Measurements from ENCODE around the gene BEND7.

Gene BEND7

GRCh38 chr10:13421382-13421917 lies 107.4 kb downstream of the BEND7 start:
- Histone ChIP-seq H3K27me3 (ENCODE audit: insufficient read depth, low read length, poor library complexity) (no peaks in the 10 kb centered on the region), H3K9me3 (ENCODE audit: insufficient read depth, low read length, severe bottlenecking) (no peaks in the 10 kb centered on the region), H3K27ac (ENCODE audit: low read length) (no peak overlapping the region), H3K4me1 (ENCODE audit: insufficient read depth, low read length) (no peaks in the 10 kb centered on the region), H3K36me3 (ENCODE audit: insufficient read depth, low read length) (no peaks in the 10 kb centered on the region), H3K4me3 (ENCODE audit: low read depth in 1 of 2, low read length in 2 of 2) (no peak overlapping the region), H3K4me2 (ENCODE audit: insufficient read depth, low read length) (no peak overlapping the region), H3K9ac (ENCODE audit: low read depth, low read length) (no peak overlapping the region), H4K20me1 (ENCODE audit: insufficient read depth, low read length) (no peaks in the 10 kb centered on the region), H2AFZ (ENCODE audit: low read depth, low read length) (no peak overlapping the region), H3K79me2 (ENCODE audit: insufficient read depth, low read length) (no peaks in the 10 kb centered on the region)
- ATAC-seq (ENCODE audit: insufficient read depth, low read depth) (no peak), DNase-seq (no peak)
- TF ChIP-seq CTCF (IDR thresholded peaks at IDR 0.05; ENCODE audit: borderline replicate concordance, extremely low read depth, low read length, poor library complexity, severe bottlenecking) (no peak), EZH2 (IDR thresholded peaks at IDR 0.05; ENCODE audit: borderline replicate concordance, low read depth, low read length, severe bottlenecking) (no peak)

GRCh38 chr10:13420532-13421307 lies 108.1 kb downstream of the BEND7 start:
- Histone ChIP-seq H4K20me1 (ENCODE audit: insufficient read depth, low read length) (no peaks in the 10 kb centered on the region), H3K4me2 (ENCODE audit: insufficient read depth, low read length) (no peak overlapping the region), H3K4me1 (ENCODE audit: insufficient read depth, low read length) (no peaks in the 10 kb centered on the region), H3K27me3 (ENCODE audit: insufficient read depth, low read length, poor library complexity) (no peaks in the 10 kb centered on the region), H3K9me3 (ENCODE audit: insufficient read depth, low read length, severe bottlenecking) (no peaks in the 10 kb centered on the region), H3K27ac (ENCODE audit: low read length) (no peak overlapping the region), H3K9ac (ENCODE audit: low read depth, low read length) (no peak overlapping the region), H3K4me3 (ENCODE audit: low read depth in 1 of 2, low read length in 2 of 2) (no peak overlapping the region), H3K36me3 (ENCODE audit: insufficient read depth, low read length) (no peaks in the 10 kb centered on the region), H2AFZ (ENCODE audit: low read depth, low read length) (no peak overlapping the region), H3K79me2 (ENCODE audit: insufficient read depth, low read length) (no peaks in the 10 kb centered on the region)
- DNase-seq = no peak
- ATAC-seq (ENCODE audit: insufficient read depth, low read depth) = no peak
- TF ChIP-seq CTCF (IDR thresholded peaks at IDR 0.05; ENCODE audit: borderline replicate concordance, extremely low read depth, low read length, poor library complexity, severe bottlenecking) = no peak
- no peak for TF ChIP-seq EZH2 (IDR thresholded peaks at IDR 0.05; ENCODE audit: borderline replicate concordance, low read depth, low read length, severe bottlenecking)

GRCh38 chr10:13417459-13418126 lies 111.2 kb downstream of the BEND7 start:
- H3K9ac ChIP-seq (ENCODE audit: low read depth, low read length) = no peak overlapping the region
- H2AFZ ChIP-seq (ENCODE audit: low read depth, low read length) = no peak overlapping the region
- H3K4me1 ChIP-seq (ENCODE audit: insufficient read depth, low read length) = no peaks in the 10 kb centered on the region
- no peak for TF ChIP-seq CTCF (IDR thresholded peaks at IDR 0.05; ENCODE audit: borderline replicate concordance, extremely low read depth, low read length, poor library complexity, severe bottlenecking)
- no peak for TF ChIP-seq EZH2 (IDR thresholded peaks at IDR 0.05; ENCODE audit: borderline replicate concordance, low read depth, low read length, severe bottlenecking)
- ATAC-seq (ENCODE audit: insufficient read depth, low read depth) (no peak), DNase-seq (no peak)
- H3K79me2 ChIP-seq (ENCODE audit: insufficient read depth, low read length) = no peaks in the 10 kb centered on the region
- no peak overlapping the region for H3K4me3 ChIP-seq (ENCODE audit: low read depth in 1 of 2, low read length in 2 of 2)
- H3K27ac ChIP-seq (ENCODE audit: low read length) = no peak overlapping the region
- H4K20me1 ChIP-seq (ENCODE audit: insufficient read depth, low read length) = no peaks in the 10 kb centered on the region
- no peaks in the 10 kb centered on the region for H3K27me3 ChIP-seq (ENCODE audit: insufficient read depth, low read length, poor library complexity)
- H3K36me3 ChIP-seq (ENCODE audit: insufficient read depth, low read length) = no peaks in the 10 kb centered on the region
- H3K9me3 ChIP-seq (ENCODE audit: insufficient read depth, low read length, severe bottlenecking) = peaks cover 6% of the 10 kb centered on the region
- H3K4me2 ChIP-seq (ENCODE audit: insufficient read depth, low read length) = no peak overlapping the region
